ENCODE results near the gene CCDC152.

The CCDC152 gene

DNA sequence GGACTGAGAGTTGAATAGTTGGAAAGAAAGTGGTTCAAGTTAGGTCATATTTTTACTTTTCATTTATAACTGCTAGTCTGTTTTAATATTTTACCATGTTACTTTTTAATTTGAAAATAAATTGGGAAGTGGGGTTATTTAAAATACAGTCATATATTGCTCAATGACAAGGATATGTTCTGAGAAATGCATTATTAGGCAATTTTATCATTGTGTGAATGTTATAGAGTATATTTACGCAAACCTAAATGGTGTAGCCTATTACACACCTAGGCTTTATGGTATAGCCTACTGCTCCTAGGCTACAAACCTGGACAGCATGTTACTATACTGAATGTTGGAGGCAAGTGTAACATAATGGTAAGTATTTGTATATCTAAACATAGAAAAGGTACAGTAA is 5.2 kb downstream of the CCDC152 start:
- no peak overlapping the region for H3K4me3 ChIP-seq (ENCODE audit: low read length in 2 of 2)
- WGBS, 2 donors (ENCODE audit: extremely low coverage in 2 of 2, insufficient read length in 2 of 2, insufficient replicate concordance in 1 of 2): no CpG with 5 or more reads among the region's 1 CpG
- no peaks in the 10 kb centered on the region for H3K27me3 ChIP-seq (ENCODE audit: control insufficient read depth in 3 of 3, insufficient read depth in 3 of 3, low read depth in 1 of 3, low read length in 3 of 3)
- no peak overlapping the region for H3K4ac ChIP-seq (ENCODE audit: low read length)
- H2BK15ac ChIP-seq (ENCODE audit: low read length): no peak overlapping the region
- H3K9me3 ChIP-seq (replicated peaks in 1 of 2; ENCODE audit: control insufficient read depth in 2 of 2, insufficient read depth in 1 of 2, low read depth in 1 of 2, low read length in 2 of 2): no peaks in the 10 kb centered on the region
- no peaks in the 10 kb centered on the region for H3K36me3 ChIP-seq (replicated peaks in 1 of 2; ENCODE audit: control insufficient read depth in 2 of 2, insufficient read depth in 2 of 2, low read length in 2 of 2)
- H2AFZ ChIP-seq (ENCODE audit: low read length): no peak overlapping the region
- DNase-seq (ENCODE audit: low spot score): no peak
- H3K14ac ChIP-seq (ENCODE audit: low read length): no peak overlapping the region
- no peak overlapping the region for H2BK12ac ChIP-seq (ENCODE audit: low read length)
- no peaks in the 10 kb centered on the region for H3K79me1 ChIP-seq (ENCODE audit: low read depth, low read length)
- no peak overlapping the region for H2BK5ac ChIP-seq (ENCODE audit: low read length)
- H3K27ac ChIP-seq (replicated peaks; ENCODE audit: low read length): no peak overlapping the region
- H3K4me2 ChIP-seq (ENCODE audit: insufficient read depth, low read length, poor library complexity, severe bottlenecking): no peak overlapping the region
- H3K23ac ChIP-seq (ENCODE audit: low read depth, low read length, poor library complexity): no peak overlapping the region
- no peak overlapping the region for H4K8ac ChIP-seq (ENCODE audit: low read depth, low read length)
- H2BK120ac ChIP-seq (ENCODE audit: low read depth, low read length): no peak overlapping the region
- H2AK5ac ChIP-seq (ENCODE audit: low read depth, low read length): no peak overlapping the region
- H4K91ac ChIP-seq (ENCODE audit: low read depth, low read length, poor library complexity): no peak overlapping the region
- no peak overlapping the region for H3K18ac ChIP-seq (ENCODE audit: low read length)
- H3K4me1 ChIP-seq (ENCODE audit: control insufficient read depth in 2 of 2, insufficient read depth in 1 of 2, low read depth in 1 of 2, low read length in 2 of 2): peaks cover 0 to 4% of the 10 kb centered on the region in 2 donors
- no peak overlapping the region for H3K9ac ChIP-seq (ENCODE audit: low read depth, low read length, poor library complexity)

DNA sequence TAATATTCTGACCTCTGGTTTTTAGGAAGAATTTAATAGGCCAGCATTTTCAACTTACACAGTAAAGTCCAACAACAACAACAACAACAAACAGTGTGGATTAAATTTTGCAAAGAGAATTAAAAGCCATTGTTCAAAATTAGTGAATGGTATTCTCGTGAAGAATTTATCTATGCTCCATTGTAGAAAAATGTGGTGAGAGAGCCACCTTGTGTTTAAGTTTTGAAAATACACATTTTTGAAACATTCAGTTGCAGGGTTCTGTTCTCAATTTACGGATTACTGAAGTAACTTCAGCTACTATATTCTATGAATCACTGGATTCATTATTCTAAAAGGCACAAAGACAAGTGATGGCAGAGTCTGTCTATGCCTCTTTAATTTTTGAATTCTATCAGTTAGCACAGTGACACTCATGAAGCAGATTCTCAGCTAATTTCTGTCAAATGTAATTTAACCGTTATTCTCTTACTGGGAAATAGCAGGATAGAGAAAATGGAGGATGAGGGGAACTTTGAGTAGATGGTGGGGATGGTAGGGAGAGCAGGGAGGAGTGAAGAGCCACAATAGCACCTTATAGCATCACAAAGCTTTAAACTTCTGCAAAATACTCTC is 11.0 kb downstream of the CCDC152 start:
- Histone ChIP-seq H2BK5ac (ENCODE audit: low read length) (no peak overlapping the region), H2BK15ac (ENCODE audit: low read length) (no peak overlapping the region), H3K9me3 (replicated peaks in 1 of 2; ENCODE audit: control insufficient read depth in 2 of 2, insufficient read depth in 1 of 2, low read depth in 1 of 2, low read length in 2 of 2) (no peaks in the 10 kb centered on the region), H3K18ac (ENCODE audit: low read length) (no peak overlapping the region), H3K79me1 (ENCODE audit: low read depth, low read length) (no peaks in the 10 kb centered on the region), H4K91ac (ENCODE audit: low read depth, low read length, poor library complexity) (no peak overlapping the region), H3K23ac (ENCODE audit: low read depth, low read length, poor library complexity) (no peak overlapping the region), H3K14ac (ENCODE audit: low read length) (no peak overlapping the region), H2BK120ac (ENCODE audit: low read depth, low read length) (no peak overlapping the region), H2AFZ (ENCODE audit: low read length) (no peak overlapping the region), H3K4ac (ENCODE audit: low read length) (no peak overlapping the region), H2AK5ac (ENCODE audit: low read depth, low read length) (no peak overlapping the region), H3K27ac (replicated peaks; ENCODE audit: low read length) (no peak overlapping the region), H3K27me3 (ENCODE audit: control insufficient read depth in 3 of 3, insufficient read depth in 3 of 3, low read depth in 1 of 3, low read length in 3 of 3) (no peaks in the 10 kb centered on the region), H3K4me1 (ENCODE audit: control insufficient read depth in 2 of 2, insufficient read depth in 1 of 2, low read depth in 1 of 2, low read length in 2 of 2) (no peaks in the 10 kb centered on the region), H3K4me2 (ENCODE audit: insufficient read depth, low read length, poor library complexity, severe bottlenecking) (no peak overlapping the region), H2BK12ac (ENCODE audit: low read length) (no peak overlapping the region), H3K4me3 (ENCODE audit: low read length in 2 of 2) (no peak overlapping the region), H3K36me3 (replicated peaks in 1 of 2; ENCODE audit: control insufficient read depth in 2 of 2, insufficient read depth in 2 of 2, low read length in 2 of 2) (no peaks in the 10 kb centered on the region), H4K8ac (ENCODE audit: low read depth, low read length) (no peak overlapping the region), H3K9ac (ENCODE audit: low read depth, low read length, poor library complexity) (no peak overlapping the region)
- no CpG with 5 or more reads among the region's 3 CpGs for WGBS, 2 donors (ENCODE audit: extremely low coverage in 2 of 2, insufficient read length in 2 of 2, insufficient replicate concordance in 1 of 2)
- no peak for DNase-seq (ENCODE audit: low spot score)

DNA sequence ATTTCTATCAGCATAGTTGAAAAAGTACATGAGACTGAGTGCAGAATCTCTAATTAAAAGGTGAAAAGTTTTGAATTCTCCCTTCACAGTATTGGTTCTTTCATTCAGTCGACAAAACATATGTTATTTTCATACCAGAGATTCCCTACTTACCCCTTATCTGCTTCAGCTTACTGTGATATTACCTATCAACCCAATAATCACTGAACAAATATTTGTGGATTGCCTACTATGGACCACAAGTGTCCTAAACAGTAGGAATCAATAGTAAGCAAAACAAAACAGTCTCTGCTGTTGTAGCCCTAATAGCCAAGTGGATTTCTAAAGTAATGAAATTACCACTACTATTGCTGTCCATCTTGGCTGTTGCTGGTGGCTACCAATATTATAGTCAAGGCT is 11.5 kb downstream of the CCDC152 start:
- H3K4me3 ChIP-seq (ENCODE audit: low read length in 2 of 2): no peak overlapping the region
- H3K4me2 ChIP-seq (ENCODE audit: insufficient read depth, low read length, poor library complexity, severe bottlenecking): no peak overlapping the region
- no peaks in the 10 kb centered on the region for H3K79me1 ChIP-seq (ENCODE audit: low read depth, low read length)
- no CpG with 5 or more reads among the region's 1 CpG for WGBS, 2 donors (ENCODE audit: extremely low coverage in 2 of 2, insufficient read length in 2 of 2, insufficient replicate concordance in 1 of 2)
- H3K27ac ChIP-seq (replicated peaks; ENCODE audit: low read length): no peak overlapping the region
- no peak overlapping the region for H2BK5ac ChIP-seq (ENCODE audit: low read length)
- no peak overlapping the region for H2AK5ac ChIP-seq (ENCODE audit: low read depth, low read length)
- H4K91ac ChIP-seq (ENCODE audit: low read depth, low read length, poor library complexity): no peak overlapping the region
- H3K18ac ChIP-seq (ENCODE audit: low read length): no peak overlapping the region
- H2AFZ ChIP-seq (ENCODE audit: low read length): no peak overlapping the region
- H3K9ac ChIP-seq (ENCODE audit: low read depth, low read length, poor library complexity): no peak overlapping the region
- no peak overlapping the region for H4K8ac ChIP-seq (ENCODE audit: low read depth, low read length)
- no peaks in the 10 kb centered on the region for H3K36me3 ChIP-seq (replicated peaks in 1 of 2; ENCODE audit: control insufficient read depth in 2 of 2, insufficient read depth in 2 of 2, low read length in 2 of 2)
- no peak overlapping the region for H2BK120ac ChIP-seq (ENCODE audit: low read depth, low read length)
- H3K14ac ChIP-seq (ENCODE audit: low read length): no peak overlapping the region
- H3K23ac ChIP-seq (ENCODE audit: low read depth, low read length, poor library complexity): no peak overlapping the region
- no peak overlapping the region for H2BK15ac ChIP-seq (ENCODE audit: low read length)
- H2BK12ac ChIP-seq (ENCODE audit: low read length): no peak overlapping the region
- no peak for DNase-seq (ENCODE audit: low spot score)
- H3K4me1 ChIP-seq (ENCODE audit: control insufficient read depth in 2 of 2, insufficient read depth in 1 of 2, low read depth in 1 of 2, low read length in 2 of 2): no peaks in the 10 kb centered on the region
- H3K4ac ChIP-seq (ENCODE audit: low read length): no peak overlapping the region
- H3K27me3 ChIP-seq (ENCODE audit: control insufficient read depth in 3 of 3, insufficient read depth in 3 of 3, low read depth in 1 of 3, low read length in 3 of 3): no peaks in the 10 kb centered on the region
- H3K9me3 ChIP-seq (replicated peaks in 1 of 2; ENCODE audit: control insufficient read depth in 2 of 2, insufficient read depth in 1 of 2, low read depth in 1 of 2, low read length in 2 of 2): no peaks in the 10 kb centered on the region

DNA sequence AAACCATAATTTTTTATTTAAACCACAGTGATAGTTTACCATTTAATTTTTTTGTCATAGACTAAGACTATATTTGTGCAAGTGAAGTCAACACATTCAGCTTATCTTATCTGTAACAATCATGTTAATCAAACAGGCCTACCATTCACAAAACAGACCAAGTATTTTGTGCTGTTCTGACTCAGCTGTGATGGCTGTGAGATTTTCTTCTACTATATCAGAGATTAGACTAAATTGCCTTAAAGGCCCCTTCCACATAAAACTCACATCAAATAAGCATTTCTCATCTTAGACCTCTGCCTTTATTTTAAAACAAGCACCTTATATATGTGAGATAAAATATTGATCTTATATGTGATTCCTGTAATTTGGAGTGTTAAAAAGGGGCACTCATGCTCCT is 13.4 kb downstream of the CCDC152 start:
- no peak overlapping the region for H3K4ac ChIP-seq (ENCODE audit: low read length)
- no peak overlapping the region for H3K4me3 ChIP-seq (ENCODE audit: low read length in 2 of 2)
- H3K27ac ChIP-seq (replicated peaks; ENCODE audit: low read length): no peak overlapping the region
- no peaks in the 10 kb centered on the region for H3K4me1 ChIP-seq (ENCODE audit: control insufficient read depth in 2 of 2, insufficient read depth in 1 of 2, low read depth in 1 of 2, low read length in 2 of 2)
- no peak overlapping the region for H4K8ac ChIP-seq (ENCODE audit: low read depth, low read length)
- no peak overlapping the region for H2BK12ac ChIP-seq (ENCODE audit: low read length)
- H3K18ac ChIP-seq (ENCODE audit: low read length): no peak overlapping the region
- H3K36me3 ChIP-seq (replicated peaks in 1 of 2; ENCODE audit: control insufficient read depth in 2 of 2, insufficient read depth in 2 of 2, low read length in 2 of 2): no peaks in the 10 kb centered on the region
- H3K14ac ChIP-seq (ENCODE audit: low read length): no peak overlapping the region
- no peak overlapping the region for H2BK120ac ChIP-seq (ENCODE audit: low read depth, low read length)
- H2BK15ac ChIP-seq (ENCODE audit: low read length): no peak overlapping the region
- no peaks in the 10 kb centered on the region for H3K9me3 ChIP-seq (replicated peaks in 1 of 2; ENCODE audit: control insufficient read depth in 2 of 2, insufficient read depth in 1 of 2, low read depth in 1 of 2, low read length in 2 of 2)
- H4K91ac ChIP-seq (ENCODE audit: low read depth, low read length, poor library complexity): no peak overlapping the region
- H3K27me3 ChIP-seq (ENCODE audit: control insufficient read depth in 3 of 3, insufficient read depth in 3 of 3, low read depth in 1 of 3, low read length in 3 of 3): no peaks in the 10 kb centered on the region
- H2AFZ ChIP-seq (ENCODE audit: low read length): no peak overlapping the region
- H3K4me2 ChIP-seq (ENCODE audit: insufficient read depth, low read length, poor library complexity, severe bottlenecking): no peak overlapping the region
- no peak overlapping the region for H2BK5ac ChIP-seq (ENCODE audit: low read length)
- H3K23ac ChIP-seq (ENCODE audit: low read depth, low read length, poor library complexity): no peak overlapping the region
- H2AK5ac ChIP-seq (ENCODE audit: low read depth, low read length): no peak overlapping the region
- H3K79me1 ChIP-seq (ENCODE audit: low read depth, low read length): no peaks in the 10 kb centered on the region
- H3K9ac ChIP-seq (ENCODE audit: low read depth, low read length, poor library complexity): no peak overlapping the region
- DNase-seq (ENCODE audit: low spot score): no peak
